ENCODE measurements around the gene CHD5. TPM values are rescaled to one million over a fixed set of nuclear protein-coding genes. Genes with fewer than 3 reads are reported as not detected.

CHD5 gene
- total RNA-seq, 4 donors from 2014 or later, result 0.30 TPM; not detected in 3

DNA sequence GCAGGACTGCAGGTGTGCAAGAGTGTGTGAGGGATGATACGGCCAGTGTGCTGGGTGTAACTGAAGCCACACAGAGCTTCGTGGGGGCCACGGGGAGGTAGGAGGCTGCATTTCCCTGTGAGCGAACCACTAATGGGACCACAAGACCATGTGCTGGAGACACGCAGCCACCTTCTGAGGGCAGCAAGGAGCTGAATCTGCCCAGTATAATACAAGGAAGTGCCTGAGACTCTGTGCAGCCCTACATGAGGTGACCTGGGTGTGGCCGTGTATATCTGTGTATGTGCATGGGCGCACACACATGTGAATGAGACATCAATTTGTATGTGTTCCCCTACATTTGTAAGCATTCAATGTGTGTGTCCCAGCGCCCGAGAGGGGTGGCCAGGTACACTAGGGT is 50.8 kb downstream of the CHD5 start:
- no peak for TF ChIP-seq POLR2A (IDR thresholded peaks at IDR 0.05)
- TF ChIP-seq, protein P1, sequence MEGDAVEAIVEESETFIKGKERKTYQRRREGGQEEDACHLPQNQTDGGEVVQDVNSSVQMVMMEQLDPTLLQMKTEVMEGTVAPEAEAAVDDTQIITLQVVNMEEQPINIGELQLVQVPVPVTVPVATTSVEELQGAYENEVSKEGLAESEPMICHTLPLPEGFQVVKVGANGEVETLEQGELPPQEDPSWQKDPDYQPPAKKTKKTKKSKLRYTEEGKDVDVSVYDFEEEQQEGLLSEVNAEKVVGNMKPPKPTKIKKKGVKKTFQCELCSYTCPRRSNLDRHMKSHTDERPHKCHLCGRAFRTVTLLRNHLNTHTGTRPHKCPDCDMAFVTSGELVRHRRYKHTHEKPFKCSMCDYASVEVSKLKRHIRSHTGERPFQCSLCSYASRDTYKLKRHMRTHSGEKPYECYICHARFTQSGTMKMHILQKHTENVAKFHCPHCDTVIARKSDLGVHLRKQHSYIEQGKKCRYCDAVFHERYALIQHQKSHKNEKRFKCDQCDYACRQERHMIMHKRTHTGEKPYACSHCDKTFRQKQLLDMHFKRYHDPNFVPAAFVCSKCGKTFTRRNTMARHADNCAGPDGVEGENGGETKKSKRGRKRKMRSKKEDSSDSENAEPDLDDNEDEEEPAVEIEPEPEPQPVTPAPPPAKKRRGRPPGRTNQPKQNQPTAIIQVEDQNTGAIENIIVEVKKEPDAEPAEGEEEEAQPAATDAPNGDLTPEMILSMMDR (IDR thresholded peaks at IDR 0.05), result no peak
- TF ChIP-seq EP300 (IDR thresholded peaks at IDR 0.05), result no peak
- DNase-seq (ENCODE audit: low spot score in 2 of 2), result no peak
- 81 to 87% methylated on average over 9 of the region's 9 CpGs for WGBS, 2 donors

DNA sequence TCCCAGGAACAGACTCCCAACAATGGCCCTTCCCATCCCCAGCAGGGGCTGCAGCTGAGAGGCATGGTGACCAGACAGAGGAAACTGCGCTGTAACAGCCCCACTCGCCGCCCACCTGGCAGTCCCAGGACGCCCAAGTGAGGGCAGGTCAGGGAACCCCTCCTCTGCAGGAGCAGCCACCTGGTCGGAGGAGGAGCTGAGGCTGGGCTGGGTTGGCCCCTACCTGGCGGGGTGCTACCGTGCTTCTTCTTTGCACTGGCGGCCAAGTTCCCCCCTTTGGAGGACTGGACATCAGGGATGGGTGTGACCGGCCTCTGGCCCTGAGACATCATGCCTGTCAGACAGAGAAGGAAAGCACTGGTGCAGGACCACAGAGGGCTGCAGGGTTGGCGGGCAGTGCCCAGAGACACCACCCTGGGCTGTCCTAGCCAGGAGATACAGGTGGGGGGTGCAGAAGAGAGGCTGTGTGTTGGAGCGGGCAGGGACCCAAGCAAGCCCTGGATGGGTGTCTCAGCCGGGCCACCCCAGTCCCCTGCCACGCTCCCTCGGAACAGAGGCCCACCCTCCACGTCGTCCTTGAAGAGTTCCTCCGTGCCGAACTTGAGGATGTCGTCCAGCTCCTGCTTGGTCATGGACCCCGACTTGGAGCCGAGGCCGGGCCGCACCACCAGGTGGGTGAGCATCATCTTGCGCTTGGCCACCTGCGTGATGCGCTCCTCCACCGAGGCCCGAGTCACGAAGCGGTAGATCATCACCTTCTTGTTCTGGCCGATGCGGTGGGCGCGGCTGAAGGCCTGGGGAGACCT is 51.6 kb downstream of the CHD5 start:
- 91 to 98% methylated on average over 5 to 34 of the region's 34 CpGs for WGBS, 2 donors
- TF ChIP-seq, protein P1 (IDR thresholded peaks at IDR 0.05), result no peak
- no peak for TF ChIP-seq EP300 (IDR thresholded peaks at IDR 0.05)
- H3K9me3 ChIP-seq, result peaks cover 0 to 18% (median 0%) of the 10 kb centered on the region in 4 donors
- peaks cover 0 to 11% of the 10 kb centered on the region in 2 donors for H3K27me3 ChIP-seq
- H3K4me3 ChIP-seq, result no peak overlapping the region
- peaks cover 0 to 8% (median 0%) of the 10 kb centered on the region in 4 donors for H3K4me1 ChIP-seq
- peaks cover 0 to 4% (median 0%) of the 10 kb centered on the region in 3 donors for H3K36me3 ChIP-seq
- no peak for DNase-seq (ENCODE audit: low spot score in 2 of 2)
- no peak overlapping the region for H3K27ac ChIP-seq

More for the DNA sequence above, 50.8 kb downstream of the CHD5 start:
- no peak overlapping the region for H3K4me3 ChIP-seq
- no peak overlapping the region for H3K27ac ChIP-seq
- peaks cover 0 to 4% (median 0%) of the 10 kb centered on the region in 3 donors for H3K36me3 ChIP-seq
- peaks cover 0 to 11% of the 10 kb centered on the region in 2 donors for H3K27me3 ChIP-seq
- peaks cover 0 to 18% (median 0%) of the 10 kb centered on the region in 4 donors for H3K9me3 ChIP-seq
- peaks cover 0 to 8% (median 0%) of the 10 kb centered on the region in 4 donors for H3K4me1 ChIP-seq

DNA sequence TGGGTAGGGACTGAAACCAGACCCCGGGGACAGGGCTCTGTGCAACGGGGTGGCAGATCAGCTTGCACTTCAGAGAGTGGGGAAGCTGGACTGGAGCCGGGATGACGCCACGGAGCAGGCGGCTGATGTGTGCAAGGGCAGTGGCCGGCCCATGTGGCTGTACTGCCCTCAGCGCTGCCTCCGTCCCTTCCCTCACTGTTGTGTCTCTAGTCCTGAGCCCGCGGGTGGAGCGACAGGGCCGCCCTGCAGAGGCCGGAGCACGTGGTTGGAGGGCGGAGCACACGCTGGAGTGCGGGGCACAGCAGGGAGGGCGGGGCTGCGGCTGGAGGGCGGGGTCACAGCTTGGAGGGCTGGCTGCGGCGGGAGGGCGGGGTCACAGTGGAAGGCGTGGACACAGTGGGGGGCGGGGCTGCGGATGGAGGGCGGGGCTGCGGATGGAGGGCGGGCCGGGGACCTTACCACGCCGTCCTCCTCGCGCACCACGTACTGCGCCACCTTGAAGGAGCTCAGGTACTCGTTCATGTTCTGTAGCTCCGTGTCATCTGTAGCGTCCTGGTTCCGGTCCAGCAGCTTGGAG is 52.4 kb downstream of the CHD5 start:
- 22% methylated on average over 26 to 35 of the region's 41 CpGs for WGBS, 2 donors
- H3K4me3 ChIP-seq, result peak overlapping the region in 1 of 4 donors; percentile 14

DNA sequence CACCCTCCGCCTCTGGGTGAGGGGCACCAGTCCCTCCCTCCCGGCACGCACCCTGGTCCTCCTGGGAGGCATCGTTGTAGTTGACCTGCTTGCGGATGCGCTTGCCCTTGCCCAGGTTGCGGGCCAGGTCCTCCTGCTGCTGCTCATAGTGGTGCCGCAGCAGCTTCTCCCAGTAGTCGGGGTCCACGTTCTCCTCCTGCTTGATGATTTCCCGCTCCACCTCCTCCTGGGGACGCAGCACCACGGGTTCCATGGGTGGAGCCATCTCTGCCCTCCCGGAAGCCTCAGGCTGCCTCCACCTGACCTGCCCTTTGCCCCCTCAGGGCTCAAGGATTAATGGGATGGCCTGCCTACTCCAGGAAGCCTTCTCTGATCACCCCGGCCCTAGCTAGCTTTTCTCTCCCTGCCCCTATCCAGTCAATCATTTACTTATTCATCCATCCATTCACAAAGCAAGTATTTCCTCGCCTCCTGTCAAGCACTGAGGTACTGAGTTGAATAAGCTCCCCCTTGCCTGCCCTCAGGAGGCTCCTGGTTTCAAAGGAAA is 53.5 kb downstream of the CHD5 start:
- Histone ChIP-seq H3K4me3 (no peak overlapping the region), H3K9me3 (peaks cover 0 to 2% (median 0%) of the 10 kb centered on the region in 4 donors), H3K27me3 (peaks cover 0 to 11% of the 10 kb centered on the region in 2 donors), H3K27ac (no peak overlapping the region), H3K36me3 (peaks cover 0 to under 1% (median 0%) of the 10 kb centered on the region in 3 donors), H3K4me1 (peaks cover 0 to 8% (median 0%) of the 10 kb centered on the region in 4 donors)
- DNase-seq (ENCODE audit: low spot score in 2 of 2), result no peak
- 85 to 86% methylated on average over 16 of the region's 16 CpGs for WGBS, 2 donors
- TF ChIP-seq, protein P1 (IDR thresholded peaks at IDR 0.05), result no peak
- TF ChIP-seq EP300 (IDR thresholded peaks at IDR 0.05) (no peak), POLR2A (IDR thresholded peaks at IDR 0.05) (no peak)

More for the DNA sequence above, 52.4 kb downstream of the CHD5 start:
- Histone ChIP-seq H3K4me1 (peaks cover 0 to 8% (median 0%) of the 10 kb centered on the region in 4 donors), H3K36me3 (peaks cover 0 to 4% (median 0%) of the 10 kb centered on the region in 3 donors), H3K27me3 (peaks cover 0 to 11% of the 10 kb centered on the region in 2 donors), H3K27ac (no peak overlapping the region), H3K9me3 (peaks cover 0 to 13% (median 0%) of the 10 kb centered on the region in 4 donors)
- DNase-seq (ENCODE audit: low spot score in 2 of 2), result peak; percentile 22 to 26
- TF ChIP-seq POLR2A (IDR thresholded peaks at IDR 0.05) (no peak), EP300 (IDR thresholded peaks at IDR 0.05) (no peak)
- TF ChIP-seq, protein P1 (IDR thresholded peaks at IDR 0.05), result no peak

All from tibial nerve (tissue), 4 donors.